ENCODE data around the gene ARID4B. TPM values are rescaled to one million over a fixed set of nuclear protein-coding genes. Genes with fewer than 3 reads are reported as not detected.

The ARID4B gene
- total RNA-seq, 1 experiment from 2014 or later = 34.0 TPM

DNA sequence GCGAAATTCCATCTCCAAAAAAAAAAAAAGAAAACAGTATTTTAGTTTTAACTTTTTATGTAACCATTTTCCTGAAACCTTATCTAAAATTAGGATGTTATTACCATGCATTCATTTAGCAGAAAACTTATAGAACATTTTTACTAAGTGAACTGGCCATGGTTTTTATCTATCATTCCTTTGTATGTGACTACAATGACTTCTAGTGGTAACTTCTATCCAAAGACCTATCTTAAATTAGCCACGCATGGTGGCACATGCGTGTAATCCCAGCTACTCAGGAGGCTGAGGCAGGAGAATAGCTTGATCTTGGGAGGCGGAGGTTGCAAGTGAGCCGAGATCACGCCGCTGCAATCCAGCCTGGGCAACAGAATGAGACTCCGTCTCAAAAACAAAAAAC is 11.8 kb upstream of the ARID4B start:
- no peak overlapping the region for H3K4ac ChIP-seq (ENCODE audit: low read depth, low read length)
- H4K8ac ChIP-seq (replicated peaks; ENCODE audit: insufficient read length, low read depth, low read length) = no peak overlapping the region
- no peak overlapping the region for H3K9ac ChIP-seq (ENCODE audit: extremely low read depth, insufficient read length, low read length)
- no peaks in the 10 kb centered on the region for H3K9me3 ChIP-seq (ENCODE audit: control insufficient read depth, low read depth, low read length)
- H2BK12ac ChIP-seq (ENCODE audit: insufficient read length, low read depth, low read length) = no peak overlapping the region
- H2BK120ac ChIP-seq (ENCODE audit: low read depth, low read length, poor library complexity, severe bottlenecking) = no peak overlapping the region
- peaks cover 3 to 4% of the 10 kb centered on the region in 2 experiments; a peak in 2 of 4 replicates for H3K4me1 Mint-ChIP-seq
- H4K20me1 ChIP-seq (ENCODE audit: control insufficient read depth, insufficient read depth, insufficient read length) = no peaks in the 10 kb centered on the region
- H3K4me3 Mint-ChIP-seq = no peak overlapping the region
- no peak overlapping the region for H2BK5ac ChIP-seq (ENCODE audit: insufficient read length, low read length)
- DNase-seq = no peak
- no peaks in the 10 kb centered on the region for H3K27me3 Mint-ChIP-seq (ENCODE audit: low read depth)
- H3K56ac ChIP-seq (ENCODE audit: insufficient read length, low read depth, low read length) = no peak overlapping the region
- peaks cover under 1% of the 10 kb centered on the region; the same call in 1 of the 2 replicates for H3K79me2 ChIP-seq (ENCODE audit: insufficient read depth, low read length)
- no CpG with 5 or more reads among the region's 8 CpGs for WGBS (ENCODE audit: extremely low coverage, insufficient read length, low lambda C conversion rate)
- H2BK20ac ChIP-seq (ENCODE audit: low read depth, low read length, poor library complexity, severe bottlenecking) = no peak overlapping the region
- no peaks in the 10 kb centered on the region; a peak in 1 of 5 replicates for H3K9me3 Mint-ChIP-seq
- no peaks in the 10 kb centered on the region for H3K23me2 ChIP-seq (ENCODE audit: insufficient read length, low read depth, low read length, poor library complexity, severe bottlenecking)
- H3K27ac Mint-ChIP-seq = peak overlapping the region; percentile 37 to 81 (median 55); a peak in 6 of 7 replicates
- H2AK5ac ChIP-seq (ENCODE audit: insufficient read length, low read length) = no peak overlapping the region
- H3K18ac ChIP-seq (ENCODE audit: insufficient read length, low read depth, low read length) = no peak overlapping the region
- H2BK15ac ChIP-seq (ENCODE audit: low read depth, low read length) = no peak overlapping the region
- H3K4me1 ChIP-seq (ENCODE audit: insufficient read depth, low read length) = no peaks in the 10 kb centered on the region
- no peaks in the 10 kb centered on the region for H3K79me1 ChIP-seq (ENCODE audit: insufficient read depth, low read depth, low read length, poor library complexity, severe bottlenecking)
- H3T11ph ChIP-seq (ENCODE audit: low read length) = no peak overlapping the region
- H3K36me3 Mint-ChIP-seq (ENCODE audit: insufficient read depth in 1 of 3, low read depth in 3 of 3) = peaks cover 22 to 47% (median 40%) of the 10 kb centered on the region in 3 experiments
- no peak overlapping the region for H3K27ac ChIP-seq (ENCODE audit: insufficient read length, low read depth, low read length)
- no peak overlapping the region for H4K5ac ChIP-seq (ENCODE audit: insufficient read length, low read depth, low read length)
- TF ChIP-seq CTCF (conservative IDR thresholded peaks at IDR 0.05) = no peak
- H3K27me3 ChIP-seq (ENCODE audit: insufficient read depth, low read length) = no peaks in the 10 kb centered on the region
- no peak overlapping the region for H3K4me2 ChIP-seq (ENCODE audit: insufficient read depth, insufficient read length, low read length)
- H3K14ac ChIP-seq (ENCODE audit: insufficient read depth, low read length) = no peak overlapping the region
- H3K23ac ChIP-seq (ENCODE audit: insufficient read length, low read depth, low read length) = no peak overlapping the region
- H2AFZ ChIP-seq (ENCODE audit: low read length) = no peak overlapping the region
- H4K91ac ChIP-seq (ENCODE audit: insufficient read length, low read depth, low read length) = no peak overlapping the region

Measured in H9 (cell line).